ENCODE data around the gene NFKBIE.

- TF ChIP-seq CTCF (IDR thresholded peaks at IDR 0.05; ENCODE audit: low read depth, low read length, missing input control), result no peak
- TF ChIP-seq REST (IDR thresholded peaks at IDR 0.05), result no peak
- no peak for TF ChIP-seq YY1 (IDR thresholded peaks at IDR 0.05)
- no peak for TF ChIP-seq TAF1 (conservative IDR thresholded peaks at IDR 0.05)
- TF ChIP-seq SP1 (IDR thresholded peaks at IDR 0.05), result no peak
- no peak for TF ChIP-seq EGR1 (IDR thresholded peaks at IDR 0.05; ENCODE audit: low read depth in 2 of 2)
- TF ChIP-seq ATF3 (IDR thresholded peaks at IDR 0.05), result no peak
- no peak for TF ChIP-seq MAX (IDR thresholded peaks at IDR 0.05)
Measured at GRCh38 chr6:44226368-44227147, 38.8 kb downstream of the NFKBIE start.

Measured in liver (tissue), 3 donors.